NB4 (cell line): ENCODE data around the gene SPPL3.

ENCODE experiments used
- CTCF ChIP-seq: IDR thresholded peaks from one replicate; pipeline ENCODE4 v1.5.1; 2012; ENCODE audit warnings: low read depth, low read length
- POLR2A ChIP-seq: IDR thresholded peaks from 2 replicates; pipeline ENCODE4 v1.6.1; 2011; ENCODE audit warnings: mild to moderate bottlenecking; ENCODE audit not compliant: insufficient read length; ENCODE audit errors: extremely low read depth

GRCh38 chr12:120771097-120771496, 133.1 kb downstream of the SPPL3 start:
- TF ChIP-seq CTCF (no peak), POLR2A (no peak)
